Glutamatergic neuron (in vitro differentiated cells): ENCODE data around the gene MVB12B. TPM values are rescaled to one million over a fixed set of nuclear protein-coding genes. Genes with fewer than 3 reads are reported as not detected.
"Not testable (repeated sequence)": the region's sequence is repeated elsewhere in the genome, so short reads cannot be mapped to it uniquely, and the experiment has no call there.

Experiments used
- DNase-seq: peaks from one replicate; pipeline ENCODE4 v3.0.0; 2022
- H3K27ac Mint-ChIP-seq: one replicate; pipeline ENCODE4 v1.8.0; 2020; ENCODE audit warnings: mild to moderate bottlenecking, mixed read lengths, inconsistent platforms; ENCODE audit not compliant: unreplicated experiment
- H3K27me3 Mint-ChIP-seq: one replicate; pipeline ENCODE4 v1.8.0; 2020; ENCODE audit warnings: mild to moderate bottlenecking, moderate library complexity, mixed read lengths, inconsistent platforms; ENCODE audit not compliant: unreplicated experiment
- H3K36me3 Mint-ChIP-seq: one replicate; pipeline ENCODE4 v1.8.0; 2020; ENCODE audit warnings: mild to moderate bottlenecking, mixed read lengths, inconsistent platforms; ENCODE audit not compliant: unreplicated experiment
- H3K4me1 Mint-ChIP-seq: one replicate; pipeline ENCODE4 v1.8.0; 2020; ENCODE audit warnings: mild to moderate bottlenecking, low read depth, mixed read lengths, inconsistent platforms; ENCODE audit not compliant: unreplicated experiment
- H3K4me3 Mint-ChIP-seq: one replicate; pipeline ENCODE4 v1.8.0; 2020; ENCODE audit warnings: mild to moderate bottlenecking, mixed read lengths, inconsistent platforms; ENCODE audit not compliant: unreplicated experiment
- H3K9me3 Mint-ChIP-seq: one replicate; pipeline ENCODE4 v1.8.0; 2020; ENCODE audit warnings: mild to moderate bottlenecking, moderate library complexity, mixed read lengths, inconsistent platforms; ENCODE audit not compliant: unreplicated experiment
- total RNA-seq: library from RNA; stranded (reverse); fragmentation: NEBNext Ultra II Directional; extraction: Animal tissue kit (Norgen Biotek cat#: 25700); gene quantifications from one replicate; pipeline ENCODE4 v1.2.1, GENCODE V29; 2021; ENCODE audit not compliant: unreplicated experiment
- TF ChIP-seq, protein P1 (sequence below): fragments of 200-600 bp; sonication (generic); IDR thresholded peaks from one replicate; pipeline ENCODE4 v1.5.0; 2021; ENCODE audit not compliant: partially characterized antibody, unreplicated experiment

MVB12B gene
- total RNA-seq, 1 donor from 2014 or later = 41.1 TPM

DNA sequence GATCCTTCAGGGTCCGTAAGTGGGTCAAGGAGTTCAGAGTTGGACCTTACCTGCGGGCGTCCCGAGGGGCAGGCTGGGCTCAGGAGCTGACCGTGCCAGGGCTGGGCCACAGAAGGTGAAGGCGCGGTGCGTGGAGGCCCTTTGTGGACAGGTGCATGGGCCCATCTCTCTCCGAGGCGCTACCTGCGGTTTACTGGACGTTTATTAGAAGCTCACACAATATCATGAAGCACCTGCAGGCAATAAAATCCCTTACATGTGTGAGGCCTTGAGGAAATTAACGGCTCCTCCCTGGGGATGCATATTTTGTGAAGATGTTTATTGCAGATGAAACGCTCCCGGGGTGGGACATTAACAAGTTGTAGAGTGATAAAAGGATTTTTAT is 207.3 kb downstream of the MVB12B start:
- H3K36me3 Mint-ChIP-seq = no peaks in the 10 kb centered on the region
- TF ChIP-seq, protein P1, sequence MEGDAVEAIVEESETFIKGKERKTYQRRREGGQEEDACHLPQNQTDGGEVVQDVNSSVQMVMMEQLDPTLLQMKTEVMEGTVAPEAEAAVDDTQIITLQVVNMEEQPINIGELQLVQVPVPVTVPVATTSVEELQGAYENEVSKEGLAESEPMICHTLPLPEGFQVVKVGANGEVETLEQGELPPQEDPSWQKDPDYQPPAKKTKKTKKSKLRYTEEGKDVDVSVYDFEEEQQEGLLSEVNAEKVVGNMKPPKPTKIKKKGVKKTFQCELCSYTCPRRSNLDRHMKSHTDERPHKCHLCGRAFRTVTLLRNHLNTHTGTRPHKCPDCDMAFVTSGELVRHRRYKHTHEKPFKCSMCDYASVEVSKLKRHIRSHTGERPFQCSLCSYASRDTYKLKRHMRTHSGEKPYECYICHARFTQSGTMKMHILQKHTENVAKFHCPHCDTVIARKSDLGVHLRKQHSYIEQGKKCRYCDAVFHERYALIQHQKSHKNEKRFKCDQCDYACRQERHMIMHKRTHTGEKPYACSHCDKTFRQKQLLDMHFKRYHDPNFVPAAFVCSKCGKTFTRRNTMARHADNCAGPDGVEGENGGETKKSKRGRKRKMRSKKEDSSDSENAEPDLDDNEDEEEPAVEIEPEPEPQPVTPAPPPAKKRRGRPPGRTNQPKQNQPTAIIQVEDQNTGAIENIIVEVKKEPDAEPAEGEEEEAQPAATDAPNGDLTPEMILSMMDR = no peak
- peaks cover 10% of the 10 kb centered on the region for H3K9me3 Mint-ChIP-seq
- H3K27ac Mint-ChIP-seq = peak overlapping the region; percentile 64
- peak overlapping the region; percentile 62 for H3K4me3 Mint-ChIP-seq
- peaks cover 42% of the 10 kb centered on the region for H3K4me1 Mint-ChIP-seq
- no peak for DNase-seq
- H3K27me3 Mint-ChIP-seq = peaks cover 8% of the 10 kb centered on the region

DNA sequence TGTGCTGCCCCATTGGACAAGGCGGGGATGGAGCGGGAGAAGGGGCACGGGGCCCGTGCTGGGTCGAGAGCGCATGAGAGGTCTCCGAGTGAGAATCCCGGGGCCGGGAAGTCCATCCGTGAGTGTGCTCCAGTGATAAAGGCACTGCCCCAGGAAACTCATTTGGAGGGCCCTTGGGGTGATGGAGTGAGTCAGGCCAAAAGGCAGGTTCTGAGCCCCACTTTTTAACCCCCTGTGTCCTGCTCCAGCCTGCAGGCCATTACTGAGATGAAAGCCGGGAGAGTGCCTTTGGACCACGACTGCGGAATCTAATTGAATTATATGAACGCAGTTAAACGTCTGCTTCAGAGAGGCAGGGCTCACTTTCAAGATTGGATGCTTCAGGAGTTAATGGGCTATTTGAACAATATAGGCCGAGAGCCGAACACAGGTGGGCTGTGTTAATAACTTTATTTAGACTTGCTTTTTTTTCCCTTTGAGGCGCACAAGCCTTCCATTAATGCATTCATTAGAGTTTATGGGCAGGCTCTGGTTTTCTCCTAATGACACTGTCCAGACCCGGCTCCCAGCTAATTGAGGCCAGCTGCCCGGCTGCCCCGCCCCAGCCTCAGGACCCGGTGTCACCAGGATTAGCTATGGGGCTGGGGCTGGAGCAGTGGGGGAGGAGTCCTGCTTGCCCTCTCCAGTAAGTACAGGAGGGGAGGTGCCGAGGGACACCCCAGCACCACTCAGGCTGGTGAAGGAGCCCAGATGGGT is 208.0 kb downstream of the MVB12B start:
- DNase-seq = peak; percentile 73
- H3K4me3 Mint-ChIP-seq = peak overlapping the region; percentile 62

DNA sequence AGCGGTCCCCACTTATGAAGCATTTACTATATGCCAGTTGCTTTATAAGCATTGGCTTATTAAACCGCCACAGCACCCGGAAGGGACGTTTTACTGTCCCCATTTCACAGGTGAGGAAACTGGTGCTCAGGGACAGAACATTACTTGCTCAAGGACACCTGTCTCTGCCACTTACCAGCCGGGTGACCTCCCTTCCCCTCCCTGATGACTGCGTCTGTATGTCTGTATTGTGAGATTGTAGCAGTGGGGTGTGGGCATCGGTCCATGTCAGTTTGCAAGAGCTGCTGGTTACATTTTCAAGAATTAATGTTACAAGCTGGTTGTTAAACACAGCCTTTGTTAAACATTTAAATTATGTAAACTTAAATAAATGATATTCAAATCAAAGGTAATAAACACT is 209.5 kb downstream of the MVB12B start:
- H3K4me3 Mint-ChIP-seq = no peak overlapping the region
- no peak for DNase-seq
- no peaks in the 10 kb centered on the region for H3K36me3 Mint-ChIP-seq
- H3K4me1 Mint-ChIP-seq = peaks cover 37% of the 10 kb centered on the region
- H3K9me3 Mint-ChIP-seq = peaks cover 10% of the 10 kb centered on the region
- peaks cover 7% of the 10 kb centered on the region for H3K27me3 Mint-ChIP-seq
- no peak overlapping the region for H3K27ac Mint-ChIP-seq
- TF ChIP-seq, protein P1 = no peak

More for the DNA sequence above, 208.0 kb downstream of the MVB12B start:
- TF ChIP-seq, protein P1 = no peak
- Mint-ChIP-seq H3K9me3 (peaks cover 10% of the 10 kb centered on the region), H3K4me1 (peaks cover 42% of the 10 kb centered on the region), H3K27me3 (peaks cover 8% of the 10 kb centered on the region), H3K36me3 (no peaks in the 10 kb centered on the region), H3K27ac (peak overlapping the region; percentile 75)

DNA sequence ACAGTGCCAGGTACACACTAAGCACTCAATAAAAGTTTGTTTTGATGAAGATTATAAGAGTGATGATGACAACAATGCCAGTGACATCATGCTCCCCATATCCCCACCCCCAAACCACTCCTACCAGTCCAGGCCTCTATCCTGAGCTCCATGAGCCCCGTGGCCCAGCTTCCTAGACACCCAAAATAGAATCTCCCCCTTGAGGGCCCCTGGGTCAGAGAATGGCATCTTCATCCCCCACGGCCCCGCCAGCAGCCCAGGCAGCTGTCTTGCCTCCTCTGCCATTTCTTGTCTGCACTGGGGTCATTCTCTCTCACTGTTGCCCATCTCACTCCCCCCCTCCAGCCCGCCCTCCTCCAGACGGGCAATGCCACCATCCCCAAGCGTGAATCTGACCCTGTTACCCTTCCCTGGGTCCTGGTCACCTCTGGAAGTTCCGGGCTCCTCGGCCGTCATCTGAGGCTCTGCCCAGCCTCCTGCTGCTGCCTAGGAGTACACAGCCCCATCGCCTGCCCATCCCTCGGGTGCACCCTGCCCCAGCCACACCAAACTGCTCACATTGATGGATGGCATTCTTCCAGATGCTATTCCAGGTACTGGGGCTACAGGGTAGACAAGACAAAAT is 210.3 kb downstream of the MVB12B start:
- peaks cover 7% of the 10 kb centered on the region for H3K9me3 Mint-ChIP-seq
- peak; percentile 4 for DNase-seq
- H3K36me3 Mint-ChIP-seq = no peaks in the 10 kb centered on the region
- H3K27me3 Mint-ChIP-seq = peaks cover 7% of the 10 kb centered on the region
- H3K4me3 Mint-ChIP-seq = no peak overlapping the region
- TF ChIP-seq, protein P1 = no peak
- H3K27ac Mint-ChIP-seq = peak overlapping the region; percentile 72
- H3K4me1 Mint-ChIP-seq = peaks cover 29% of the 10 kb centered on the region

DNA sequence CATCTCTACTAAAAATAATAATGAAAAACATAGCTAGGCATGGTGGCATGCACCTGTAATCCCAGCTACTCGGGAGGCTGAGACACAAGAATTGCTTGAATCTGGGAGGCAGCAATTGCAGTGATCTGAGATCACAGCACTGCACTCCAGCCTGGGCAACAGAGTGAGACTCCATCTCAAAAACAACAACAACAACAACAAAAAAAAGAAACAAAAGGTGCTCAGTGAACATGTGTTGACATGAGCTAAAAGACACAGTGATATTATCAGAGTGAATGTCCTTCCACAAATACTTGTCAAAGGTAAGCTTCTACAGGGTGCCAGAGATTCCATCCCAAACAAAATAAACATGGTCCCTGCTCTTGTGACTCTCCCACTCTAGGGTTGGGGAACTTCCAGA is 211.9 kb downstream of the MVB12B start:
- Mint-ChIP-seq H3K4me3 (no peak overlapping the region), H3K9me3 (peaks cover 1% of the 10 kb centered on the region), H3K36me3 (no peaks in the 10 kb centered on the region), H3K27me3 (peaks cover 4% of the 10 kb centered on the region), H3K4me1 (peaks cover 15% of the 10 kb centered on the region), H3K27ac (no peak overlapping the region)
- no peak for DNase-seq
- TF ChIP-seq, protein P1 = no peak

DNA sequence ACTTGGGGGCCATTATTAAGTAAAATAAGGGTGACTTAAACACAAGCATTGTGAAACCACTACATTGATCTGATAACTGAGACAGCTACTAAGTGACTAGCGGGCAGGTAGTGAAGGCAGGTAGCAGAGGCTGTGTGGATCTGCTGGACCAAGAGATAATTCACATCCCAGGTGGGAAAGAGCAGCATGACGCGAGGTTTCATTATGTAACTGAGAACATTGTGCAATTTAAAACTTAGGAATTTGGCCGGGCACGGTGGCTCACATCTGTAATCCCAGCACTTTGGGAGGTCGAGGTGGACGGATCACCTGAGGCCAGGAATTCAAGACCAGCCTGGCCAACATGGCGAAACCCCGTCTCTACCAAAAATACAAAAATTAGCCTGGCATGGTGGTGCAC is 213.8 kb downstream of the MVB12B start:
- H3K27ac Mint-ChIP-seq, H3K36me3 Mint-ChIP-seq, H3K4me1 Mint-ChIP-seq, DNase-seq, H3K9me3 Mint-ChIP-seq, H3K27me3 Mint-ChIP-seq, H3K4me3 Mint-ChIP-seq: not testable (repeated sequence)
